ENCODE measurements around the gene LCN15.

The LCN15 gene

DNA sequence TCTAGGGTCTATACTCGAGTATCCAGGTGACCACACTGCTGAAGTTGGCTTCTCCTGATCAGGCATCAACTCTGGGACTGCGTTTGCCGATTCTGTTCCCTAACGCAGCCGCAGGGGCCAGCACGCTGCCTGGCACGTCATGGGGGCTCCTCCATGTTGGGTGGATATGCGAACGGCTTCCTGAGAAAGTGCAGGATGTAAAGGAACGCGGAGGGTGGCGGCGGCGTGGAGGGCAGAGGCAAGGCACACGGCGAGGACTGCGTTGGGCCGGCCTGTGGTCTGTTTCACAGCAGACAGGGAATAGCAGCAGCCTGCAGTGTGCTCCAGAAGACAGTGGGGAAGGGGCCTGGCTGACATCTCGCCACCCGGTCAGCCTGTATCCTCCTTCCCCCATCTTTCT, 25.4 kb downstream of the LCN15 start:
- DNase-seq, result no peak

- no peak for DNase-seq
These were observed 28.4 kb downstream of the LCN15 start for GRCh38 chr9:136735812-136736480.

GRCh38 chr9:136734837-136735496, 29.4 kb downstream of the LCN15 start:
- no peak for DNase-seq

GRCh38 chr9:136733611-136734010, 30.7 kb downstream of the LCN15 start:
- DNase-seq, result no peak

DNA sequence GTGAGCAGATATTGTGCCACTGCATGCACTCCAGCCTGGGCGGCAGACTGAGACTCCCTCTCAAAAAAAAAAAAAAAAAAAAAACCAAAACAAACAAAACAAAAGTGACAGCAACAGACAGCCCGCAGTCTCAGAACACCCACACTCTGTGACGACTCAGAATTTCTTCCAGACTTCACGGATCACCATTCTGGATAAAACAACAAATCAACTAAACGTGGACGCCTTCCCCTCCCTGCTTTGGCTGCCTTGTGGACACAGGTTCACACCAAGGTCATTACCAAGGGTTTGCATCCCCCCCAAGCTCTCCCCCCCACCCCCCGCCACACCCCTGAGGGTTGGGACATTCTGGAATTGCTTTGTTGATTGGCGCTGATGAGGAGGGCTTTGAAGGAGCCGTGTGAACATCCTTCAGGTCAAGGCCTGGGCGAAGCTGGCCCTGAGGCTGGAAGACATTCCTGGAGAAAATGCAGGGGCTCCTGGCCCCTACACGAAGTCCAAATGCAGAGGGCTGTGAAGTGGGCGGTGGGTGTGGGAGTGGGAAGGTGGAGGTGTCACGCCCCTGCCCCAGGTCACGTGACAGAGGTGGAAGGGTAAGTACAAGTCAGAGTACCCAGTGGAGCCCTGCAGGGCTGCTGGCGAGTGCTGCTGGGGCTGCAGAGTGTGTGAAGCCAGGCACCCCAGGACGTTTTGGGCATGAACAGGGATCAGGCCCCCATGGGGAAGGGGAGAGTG, 31.7 kb downstream of the LCN15 start:
- DNase-seq, result no peak

DNA sequence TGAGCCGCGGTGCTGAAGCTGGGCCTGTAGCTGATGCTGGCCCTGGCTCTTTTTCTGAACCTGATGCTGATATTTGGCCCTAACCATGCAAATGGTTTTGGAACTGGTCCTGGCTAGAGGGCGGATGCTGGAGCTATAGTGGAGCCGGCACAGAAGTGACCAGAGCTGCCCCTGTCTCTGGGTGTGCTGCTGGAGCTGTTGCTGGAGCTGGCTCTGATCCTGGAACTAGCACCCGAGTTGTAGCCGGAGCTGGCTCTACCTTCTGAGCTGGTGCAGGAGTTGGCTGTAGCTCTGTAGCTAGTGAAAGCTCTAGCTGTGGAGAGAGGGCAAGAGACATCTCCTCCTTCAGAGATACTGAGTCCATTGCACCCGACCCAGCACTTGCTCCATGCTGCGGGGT, 34.4 kb downstream of the LCN15 start:
- DNase-seq, result no peak

DNA sequence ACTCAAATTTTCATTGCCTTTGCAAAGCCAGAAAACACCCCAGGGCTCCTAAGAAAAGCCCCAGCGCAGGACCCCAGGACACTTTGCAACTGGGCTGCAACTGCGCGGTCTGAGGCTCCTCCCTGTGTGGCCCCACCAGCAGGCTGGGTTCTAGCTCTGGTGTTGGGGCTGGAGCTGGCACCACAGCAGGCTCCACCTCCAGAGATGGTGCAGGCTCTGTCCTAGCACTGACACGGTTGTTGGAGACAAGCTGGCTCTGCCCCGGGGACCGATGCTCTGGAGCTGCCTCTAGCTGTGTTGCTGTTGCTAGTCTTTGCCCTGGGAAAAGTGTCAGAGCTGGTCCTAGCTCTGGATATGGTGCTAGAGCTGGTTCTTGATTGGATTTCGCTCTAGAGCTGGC, 35.2 kb downstream of the LCN15 start:
- no peak for DNase-seq

- no peak for DNase-seq
These were observed 35.7 kb downstream of the LCN15 start for GRCh38 chr9:136728548-136729123.

- DNase-seq, result peak; percentile 71 to 82
These were observed 36.2 kb downstream of the LCN15 start for GRCh38 chr9:136728080-136728547.

GRCh38 chr9:136726631-136727191, 37.6 kb downstream of the LCN15 start:
- DNase-seq, result no peak

DNA sequence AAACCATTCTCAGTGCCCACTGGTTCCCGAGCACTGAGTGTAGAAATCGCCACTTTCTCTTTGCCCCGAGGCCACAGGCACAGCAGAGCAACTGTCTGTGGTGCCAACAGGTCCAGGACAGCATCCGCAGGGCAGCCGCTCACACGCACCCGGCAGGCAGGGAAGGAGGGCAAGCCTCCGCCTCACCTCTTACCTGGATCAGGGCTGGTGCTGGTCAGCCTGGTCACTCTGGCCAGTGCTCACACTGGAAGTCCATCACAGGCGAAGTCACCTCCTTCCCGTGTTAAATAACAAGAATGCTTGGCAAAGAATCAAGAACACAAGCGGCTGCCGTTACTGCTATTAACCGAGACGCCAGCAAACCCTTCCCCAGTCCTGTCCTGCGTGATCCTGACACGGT, 38.2 kb downstream of the LCN15 start:
- no peak for DNase-seq

GRCh38 chr9:136725612-136726011, 38.7 kb downstream of the LCN15 start:
- DNase-seq, result no peak

DNA sequence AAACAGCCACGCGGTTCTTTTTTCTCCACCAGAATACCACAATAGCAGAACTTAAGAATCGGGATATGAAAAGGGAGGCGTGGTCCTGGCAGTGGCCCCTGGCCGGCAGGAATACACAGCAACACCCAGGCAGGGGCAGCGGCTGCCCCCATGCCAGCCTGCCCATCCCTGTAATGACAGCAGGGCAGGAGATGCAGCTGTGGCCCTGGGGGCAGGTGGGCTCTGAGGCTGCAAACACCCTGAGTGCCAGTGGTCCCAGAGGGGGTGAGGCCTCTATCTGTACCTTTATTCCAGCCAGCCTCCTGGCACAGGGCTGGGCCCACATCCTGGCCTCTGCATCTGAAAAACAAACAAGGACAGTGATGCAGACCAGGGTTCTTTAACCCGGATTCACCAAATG, 39.5 kb downstream of the LCN15 start:
- DNase-seq, result no peak

- DNase-seq, result no peak
These were observed 40.3 kb downstream of the LCN15 start for GRCh38 chr9:136723989-136724388.

DNA sequence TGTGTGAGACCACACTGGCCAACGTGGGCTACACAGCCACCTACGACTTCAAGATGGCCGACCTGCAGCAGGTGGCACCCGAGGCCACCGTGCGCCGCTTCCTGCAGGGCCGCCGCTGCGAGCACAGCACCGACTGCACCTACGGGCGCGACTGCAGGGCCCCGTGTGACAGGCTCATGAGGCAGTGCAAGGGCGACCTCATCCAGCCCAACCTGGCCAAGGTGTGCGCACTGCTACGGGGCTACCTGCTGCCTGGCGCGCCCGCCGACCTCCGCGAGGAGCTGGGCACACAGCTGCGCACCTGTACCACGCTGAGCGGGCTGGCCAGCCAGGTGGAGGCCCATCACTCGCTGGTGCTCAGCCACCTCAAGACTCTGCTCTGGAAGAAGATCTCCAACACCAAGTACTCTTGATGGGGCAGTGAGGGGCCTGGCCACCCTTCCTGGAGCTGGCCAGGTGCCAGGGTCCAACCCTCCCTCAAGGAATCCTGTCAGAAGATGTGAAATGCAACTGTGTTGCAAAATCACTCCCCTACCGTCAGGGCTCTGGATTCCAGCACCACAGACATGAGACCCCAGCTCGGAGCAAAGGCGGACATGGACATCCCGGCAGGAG, 40.8 kb downstream of the LCN15 start:
- no peak for DNase-seq

- no peak for DNase-seq
These were observed 41.4 kb downstream of the LCN15 start for GRCh38 chr9:136722969-136723356.

GRCh38 chr9:136722093-136722968, 42.0 kb downstream of the LCN15 start:
- DNase-seq, result no peak

DNA sequence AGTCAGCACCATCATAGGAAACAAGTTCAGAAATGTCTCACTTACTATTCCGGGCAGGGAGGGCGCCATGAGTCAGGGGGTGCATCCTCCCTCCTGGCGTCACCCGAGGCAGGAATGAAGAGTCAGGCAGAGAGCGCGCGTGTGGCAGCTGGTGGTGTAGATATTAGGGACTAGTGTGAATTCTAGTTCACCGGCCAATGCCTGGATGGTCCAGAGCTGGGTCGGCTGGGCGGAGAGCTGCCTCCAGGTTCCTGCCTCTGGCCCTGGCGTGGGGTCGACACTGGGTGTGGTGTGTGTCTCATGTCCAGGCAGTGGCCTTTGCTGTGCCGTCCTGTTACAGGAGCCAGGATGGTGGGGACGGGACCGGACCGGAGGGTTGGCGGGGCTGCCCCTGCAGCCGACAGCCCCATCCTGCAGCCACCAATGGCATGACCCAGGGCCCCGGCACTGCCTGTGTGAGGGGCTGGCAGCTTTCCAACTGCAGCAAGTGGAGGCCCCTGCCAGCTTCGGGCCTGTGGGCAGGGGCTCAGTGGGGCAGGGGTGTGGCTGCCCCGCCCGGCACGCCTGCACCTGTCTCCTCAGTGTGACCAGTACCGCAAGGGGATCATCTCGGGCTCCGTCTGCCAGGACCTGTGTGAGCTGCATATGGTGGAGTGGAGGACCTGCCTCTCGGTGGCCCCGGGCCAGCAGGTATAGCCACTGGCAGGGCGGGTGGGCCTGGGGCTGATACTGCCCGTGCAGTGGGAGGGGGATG, 42.8 kb downstream of the LCN15 start:
- DNase-seq, result no peak

DNA sequence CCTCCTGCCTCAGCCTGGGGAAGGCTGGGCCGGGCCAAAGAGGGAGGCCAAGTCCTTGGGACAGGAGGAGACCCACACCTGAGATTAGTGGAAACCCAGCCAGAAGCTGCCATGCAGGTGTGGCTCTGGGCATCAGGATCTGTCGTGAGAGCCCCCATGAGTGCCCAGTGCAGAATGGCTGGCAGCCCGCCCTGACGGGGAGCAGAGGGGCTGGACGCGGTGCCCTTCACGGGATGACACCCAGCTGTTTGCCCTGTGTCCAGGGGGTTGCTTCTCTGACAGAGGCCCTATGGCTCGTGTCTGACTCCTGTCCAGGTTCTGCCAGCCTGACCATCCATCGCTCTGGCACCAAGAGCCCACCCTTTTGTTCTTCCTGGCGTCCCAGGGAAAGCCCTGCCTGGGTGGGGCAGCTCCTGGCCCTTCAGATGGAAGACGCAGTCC, 43.4 kb downstream of the LCN15 start:
- DNase-seq, result no peak

DNA sequence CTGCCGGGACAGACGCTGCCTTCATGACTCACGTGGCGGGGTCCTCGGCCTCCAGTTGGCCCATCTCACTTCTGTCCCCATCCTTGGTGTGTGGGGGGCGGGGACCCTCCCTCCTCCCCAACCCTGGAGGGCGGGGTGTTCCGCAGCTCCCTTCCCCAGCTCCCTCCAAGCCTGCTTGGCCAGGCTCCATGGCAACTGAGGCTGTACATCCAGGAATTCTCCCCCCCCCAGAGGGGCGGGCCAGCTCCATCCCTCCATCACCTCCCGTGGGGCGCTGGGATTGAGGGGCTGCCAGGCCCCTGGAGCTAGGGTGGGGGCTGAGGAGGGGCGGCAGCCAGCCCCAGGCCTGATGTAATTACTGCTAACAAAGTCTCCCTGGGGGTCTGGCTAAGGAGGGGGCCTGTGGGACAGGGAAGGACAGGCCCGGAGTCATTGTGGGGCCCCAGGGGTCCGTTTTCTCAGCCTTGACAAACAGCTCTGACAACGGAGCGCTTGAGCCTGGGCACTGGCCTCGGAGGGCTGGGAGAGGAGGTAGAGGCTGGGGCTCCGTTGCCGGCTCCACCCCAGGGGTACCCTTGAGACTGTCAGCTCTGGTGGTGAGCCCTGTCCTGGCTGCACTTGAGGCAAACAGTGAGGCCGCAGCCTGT, 43.9 kb downstream of the LCN15 start:
- DNase-seq, result no peak

Data from NCI-H1930 (cell line).